ENCODE measurements around the gene SMPD1.

SMPD1 gene

GRCh38 chr11:6417907-6418556 is 27.8 kb downstream of the SMPD1 start:
- no peak for DNase-seq

- no peak for DNase-seq
Observed at GRCh38 chr11:6418557-6419008, 28.3 kb downstream of the SMPD1 start.

GRCh38 chr11:6419009-6419631 is 28.8 kb downstream of the SMPD1 start, which contains the start of gene APBB1:
Gene APBB1, minus strand, starts transcription at chr11:6419094. Its CDS starts 7,747 bp downstream, at chr11:6411347.
- DNase-seq: peak; percentile 61

DNA sequence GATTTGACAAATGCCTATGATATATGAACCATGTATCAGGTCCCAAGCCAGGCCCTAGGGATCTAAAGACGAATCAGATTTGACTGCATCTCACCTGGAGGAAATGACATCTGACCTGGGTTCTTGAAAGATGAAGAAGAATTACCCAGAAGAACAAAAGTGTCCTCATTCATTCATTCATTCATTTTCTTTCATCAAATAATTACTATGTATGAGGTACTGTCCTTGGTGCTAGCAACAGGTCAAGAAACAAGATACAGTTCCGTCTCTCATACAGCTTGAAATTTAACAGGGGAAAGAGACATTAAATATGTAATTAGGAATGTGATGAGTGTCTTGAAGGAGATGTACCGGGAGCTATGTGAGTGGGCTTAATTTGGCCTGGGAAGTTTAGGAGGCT is 30.4 kb downstream of the SMPD1 start:
- no peak for DNase-seq

- DNase-seq: no peak
Observed at GRCh38 chr11:6427516-6427915, 37.2 kb downstream of the SMPD1 start.

DNA sequence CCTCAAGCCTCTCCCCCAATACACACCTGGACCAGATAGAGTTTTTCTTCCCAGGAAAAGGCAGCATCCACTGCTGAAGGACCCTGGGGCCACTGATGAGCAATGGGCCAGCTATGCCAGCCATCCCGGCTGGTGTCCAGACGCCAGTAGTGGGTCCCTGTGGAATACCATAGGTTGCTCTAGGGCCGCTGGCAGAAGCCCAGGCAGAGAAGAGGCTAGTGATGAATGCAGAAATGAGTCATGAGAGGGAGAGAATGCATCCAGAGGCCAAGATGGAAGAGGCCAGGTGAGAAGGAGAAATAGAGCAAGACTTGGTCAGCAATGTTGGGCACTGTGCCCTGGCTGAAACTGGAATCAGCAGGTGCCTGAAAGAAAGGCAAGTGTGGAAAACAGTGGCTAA is 41.6 kb downstream of the SMPD1 start:
- DNase-seq: no peak

GRCh38 chr11:6433998-6434660 is 43.9 kb downstream of the SMPD1 start:
- DNase-seq: no peak

- no peak for DNase-seq
Observed at GRCh38 chr11:6437423-6437822, 47.1 kb downstream of the SMPD1 start.

GRCh38 chr11:6437993-6438392 is 47.7 kb downstream of the SMPD1 start:
- DNase-seq: peak; percentile 55

DNA sequence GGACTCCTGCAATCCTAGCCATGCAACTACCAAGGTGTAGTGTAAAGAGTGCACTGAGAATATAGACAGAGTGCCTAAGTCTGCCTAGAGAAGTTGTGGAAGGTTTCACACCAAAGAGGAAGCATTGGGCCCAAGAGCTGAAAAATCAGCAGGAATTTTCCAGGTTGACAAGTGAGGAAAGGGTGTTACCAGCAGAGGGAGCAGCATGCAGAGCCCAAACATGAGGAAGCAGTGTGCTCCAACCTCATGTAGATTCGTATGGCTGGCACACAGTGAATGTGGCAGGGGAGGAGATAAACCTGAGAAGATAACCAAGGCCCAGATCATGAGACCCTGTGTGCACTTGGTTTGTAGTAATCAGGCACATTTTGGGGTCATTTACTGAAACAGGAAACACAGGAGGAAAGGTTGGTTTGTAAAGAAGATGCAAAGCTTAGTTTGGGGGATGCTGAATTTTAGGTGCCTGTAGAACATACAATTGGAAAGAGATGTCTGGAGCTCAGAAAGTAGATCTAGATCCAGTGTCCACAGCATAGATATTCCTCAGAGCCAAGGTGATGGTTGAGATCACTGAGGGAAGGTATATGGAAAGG is 48.8 kb downstream of the SMPD1 start:
- peak; percentile 87 for DNase-seq

DNA sequence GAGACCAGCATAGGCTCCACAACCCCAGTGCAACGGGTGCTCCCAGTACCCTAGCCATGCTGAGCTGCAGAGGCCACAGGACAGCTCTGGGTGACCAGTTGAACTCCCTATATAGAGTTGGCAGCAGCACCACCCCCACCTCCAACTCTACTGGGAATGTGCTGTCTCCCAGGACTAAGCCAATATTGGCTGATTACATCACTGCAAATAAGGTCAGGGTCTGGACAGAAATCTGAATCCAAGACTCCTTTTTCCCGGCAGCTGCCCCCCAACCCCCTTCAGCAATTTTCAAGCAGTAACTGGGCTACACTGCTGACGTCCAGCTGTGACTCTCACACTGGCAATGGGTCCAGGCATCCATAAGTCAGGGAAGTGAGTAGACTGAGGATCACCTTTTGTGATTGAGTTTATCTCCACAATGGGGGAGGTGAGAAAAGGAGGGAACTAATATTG is 50.7 kb downstream of the SMPD1 start, which contains the start of gene HPX:
Gene HPX (minus strand): TSS at position 82 of the 453 bp plus-strand sequence. CDS start 24 bp downstream, at position 58.
- no peak for DNase-seq

DNA sequence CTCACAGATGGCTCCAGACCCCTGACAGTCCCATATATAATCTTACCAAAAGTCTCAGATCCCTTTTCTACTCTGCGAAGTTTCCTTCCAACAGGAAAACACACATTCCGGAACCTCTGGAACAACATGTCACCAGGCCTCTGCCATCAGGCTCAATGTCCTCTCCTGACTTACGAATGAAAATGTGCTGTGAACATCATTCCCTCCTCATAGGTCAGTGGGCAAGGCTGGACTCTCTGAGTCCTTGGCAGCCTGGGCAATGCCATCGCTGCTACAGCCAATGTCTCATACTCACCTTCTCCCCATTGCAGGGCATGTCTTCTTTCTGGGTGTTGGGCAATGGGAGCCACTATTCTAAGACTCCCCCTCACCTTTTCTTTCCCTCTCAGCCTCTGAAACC is 52.2 kb downstream of the SMPD1 start:
- DNase-seq: no peak

GRCh38 chr11:6443269-6444003 is 53.2 kb downstream of the SMPD1 start:
- peak; percentile 76 for DNase-seq

Measured in hematopoietic multipotent progenitor cell treated with erythropoietin and hydrocortisone succinate and interleukin-3 and kit ligand, for 6 days (in vitro differentiated cells).